Measurements from ENCODE around the gene SFXN4. TPM values are rescaled to one million over a fixed set of nuclear protein-coding genes. Genes with fewer than 3 reads are reported as not detected.

Gene SFXN4
- total and polyA plus RNA-seq, 2 of the 13 experiments (the other 11 are each of a cell fraction or from before 2014, with no cell fraction given), result 47.7 to 64.9 TPM

DNA sequence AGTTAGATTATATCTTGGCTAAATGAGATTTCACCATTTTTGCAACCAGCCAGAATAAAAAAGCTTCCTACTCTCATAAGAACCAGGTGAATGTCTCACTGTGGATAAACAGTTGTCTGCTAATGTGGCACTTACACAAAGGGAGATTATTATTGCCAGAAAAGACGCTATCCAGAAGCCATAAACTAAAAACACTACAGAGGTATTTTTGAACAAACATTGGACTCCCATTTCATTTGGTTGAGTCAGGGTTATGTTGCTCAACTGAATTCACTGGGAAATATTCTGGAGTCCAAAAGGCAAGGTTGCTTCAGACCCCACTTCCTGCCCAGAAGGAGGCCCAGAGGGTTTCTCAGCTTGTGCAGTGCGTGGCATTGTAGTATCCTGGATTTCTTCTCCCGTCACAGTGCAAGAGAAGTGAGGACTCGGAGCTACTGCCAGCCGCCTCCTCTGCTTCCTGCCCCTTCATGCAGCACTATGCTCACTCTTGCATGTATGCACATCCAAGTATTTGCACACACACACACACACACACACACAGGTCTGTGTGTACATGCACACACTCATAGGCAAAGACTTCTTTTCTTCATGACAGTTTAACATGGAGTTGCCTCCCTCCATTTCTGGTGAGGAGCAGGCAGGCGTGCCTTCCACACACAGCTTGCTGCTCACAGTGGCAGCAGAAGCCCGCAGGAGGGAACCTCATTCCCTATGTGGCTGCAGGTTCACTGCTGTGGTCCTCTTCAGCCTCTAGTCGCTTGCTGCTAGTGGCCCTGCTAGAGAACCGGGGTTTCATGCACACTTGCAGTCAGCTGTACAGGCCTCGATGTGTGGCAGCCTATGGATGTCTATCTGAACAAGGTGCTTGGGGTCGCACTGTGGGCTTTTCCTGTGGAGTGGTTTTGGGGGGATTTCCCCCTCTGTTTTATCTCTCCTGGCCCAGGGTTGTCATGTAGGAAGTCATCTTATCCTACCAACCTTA is 51.5 kb downstream of the SFXN4 start (continued):
- TF ChIP-seq ZFP62 (CRISPR knock-in tag; IDR thresholded peaks at IDR 0.05) (no peak), ZNF143 (CRISPR knock-in tag; IDR thresholded peaks at IDR 0.05) (no peak), HNF4G (IDR thresholded peaks at IDR 0.05; ENCODE audit: borderline replicate concordance, low read depth, low read length) (peak; percentile 96), HNF4G (CRISPR knock-in tag; IDR thresholded peaks at IDR 0.05; ENCODE audit: borderline replicate concordance, low read depth) (no peak; the same call in none of the 2 replicates), JUND (CRISPR knock-in tag; IDR thresholded peaks at IDR 0.05) (peak; percentile 92), ZNF607 (CRISPR knock-in tag; IDR thresholded peaks at IDR 0.05; ENCODE audit: borderline replicate concordance) (0 out of 2 replicates have a peak, but pooled peaks have one; percentile 11), KDM1A (CRISPR knock-in tag; IDR thresholded peaks at IDR 0.05) (no peak), EP300 (IDR thresholded peaks at IDR 0.05; ENCODE audit: low read depth in 2 of 2, low read length in 2 of 2) (peak; percentile 89 to 97), EP300 (CRISPR knock-in tag; IDR thresholded peaks at IDR 0.05; ENCODE audit: borderline replicate concordance) (peak; percentile 98), NCOR1 (IDR thresholded peaks at IDR 0.05; ENCODE audit: borderline replicate concordance, low read length) (peak; percentile 96), ZNF430 (CRISPR knock-in tag; IDR thresholded peaks at IDR 0.05) (peak; percentile 89; the same call in 1 of the 2 replicates), ISX (CRISPR knock-in tag; conservative IDR thresholded peaks at IDR 0.05) (no peak), KAT2B (IDR thresholded peaks at IDR 0.05; ENCODE audit: borderline replicate concordance, low read depth, low read length) (no peak), ZSCAN21 (CRISPR knock-in tag; IDR thresholded peaks at IDR 0.05; ENCODE audit: borderline replicate concordance) (no peak), RFX3 (CRISPR knock-in tag; IDR thresholded peaks at IDR 0.05) (no peak), REST (IDR thresholded peaks at IDR 0.05; ENCODE audit: borderline replicate concordance in 1 of 2, low read depth in 1 of 2, low read length in 2 of 2) (peak in 1 of 2 experiments; percentile 70; a peak in 2 of 4 replicates), BCL6 (CRISPR knock-in tag; IDR thresholded peaks at IDR 0.05) (peak; percentile 81), ZBTB21 (CRISPR knock-in tag; IDR thresholded peaks at IDR 0.05) (0 out of 2 replicates have a peak, but pooled peaks have one; percentile 30), TEAD2 (CRISPR knock-in tag; IDR thresholded peaks at IDR 0.05) (no peak), ATF6 (CRISPR knock-in tag; conservative IDR thresholded peaks at IDR 0.05) (no peak), ZNF768 (CRISPR knock-in tag; IDR thresholded peaks at IDR 0.05) (no peak), CAMTA2 (CRISPR knock-in tag; IDR thresholded peaks at IDR 0.05; ENCODE audit: borderline replicate concordance) (no peak)
- TF ChIP-seq, protein P1, sequence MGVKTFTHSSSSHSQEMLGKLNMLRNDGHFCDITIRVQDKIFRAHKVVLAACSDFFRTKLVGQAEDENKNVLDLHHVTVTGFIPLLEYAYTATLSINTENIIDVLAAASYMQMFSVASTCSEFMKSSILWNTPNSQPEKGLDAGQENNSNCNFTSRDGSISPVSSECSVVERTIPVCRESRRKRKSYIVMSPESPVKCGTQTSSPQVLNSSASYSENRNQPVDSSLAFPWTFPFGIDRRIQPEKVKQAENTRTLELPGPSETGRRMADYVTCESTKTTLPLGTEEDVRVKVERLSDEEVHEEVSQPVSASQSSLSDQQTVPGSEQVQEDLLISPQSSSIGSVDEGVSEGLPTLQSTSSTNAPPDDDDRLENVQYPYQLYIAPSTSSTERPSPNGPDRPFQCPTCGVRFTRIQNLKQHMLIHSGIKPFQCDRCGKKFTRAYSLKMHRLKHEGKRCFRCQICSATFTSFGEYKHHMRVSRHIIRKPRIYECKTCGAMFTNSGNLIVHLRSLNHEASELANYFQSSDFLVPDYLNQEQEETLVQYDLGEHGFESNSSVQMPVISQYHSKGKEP (CRISPR knock-in tag; IDR thresholded peaks at IDR 0.05), result no peak
